Activated T-cell treated with anti-CD3 and anti-CD28 coated beads for 4 hours (primary cell): ENCODE measurements around the gene FMN2.

Source experiments
- DNase-seq: peaks from one replicate; pipeline ENCODE4 v3.0.0-alpha.2; 2020

Gene FMN2

GRCh38 chr1:240091614-240092300 is at the start of gene FMN2:
TSS of gene FMN2 (plus strand) at chr1:240091883. CDS start at chr1:240092110, 227 bp downstream.
- DNase-seq, result no peak

- no peak for DNase-seq
These were observed 47.1 kb upstream of the FMN2 start for GRCh38 chr1:240044620-240045019.

GRCh38 chr1:240046000-240046399 is 45.7 kb upstream of the FMN2 start:
- DNase-seq, result no peak

GRCh38 chr1:240054109-240054701 is 37.5 kb upstream of the FMN2 start:
- no peak for DNase-seq

GRCh38 chr1:240055936-240056335 is 35.7 kb upstream of the FMN2 start:
- DNase-seq, result no peak

- DNase-seq, result no peak
These were observed 35.3 kb upstream of the FMN2 start for GRCh38 chr1:240056350-240056749.

GRCh38 chr1:240058049-240058448 is 33.6 kb upstream of the FMN2 start:
- no peak for DNase-seq

- no peak for DNase-seq
These were observed 22.7 kb upstream of the FMN2 start for GRCh38 chr1:240068961-240069360.

- no peak for DNase-seq
These were observed 21.5 kb upstream of the FMN2 start for GRCh38 chr1:240070188-240070587.

GRCh38 chr1:240073097-240073496 is 18.6 kb upstream of the FMN2 start:
- DNase-seq, result no peak

- DNase-seq, result no peak
These were observed 17.3 kb upstream of the FMN2 start for GRCh38 chr1:240074422-240074821.

GRCh38 chr1:240074908-240075307 is 16.8 kb upstream of the FMN2 start:
- DNase-seq, result no peak

GRCh38 chr1:240084337-240084736 is 7.3 kb upstream of the FMN2 start:
- no peak for DNase-seq

- no peak for DNase-seq
These were observed 6.9 kb upstream of the FMN2 start for GRCh38 chr1:240084749-240085148.

GRCh38 chr1:240086726-240087125 is 5.0 kb upstream of the FMN2 start:
- no peak for DNase-seq

- no peak for DNase-seq
These were observed 1.7 kb upstream of the FMN2 start for GRCh38 chr1:240090014-240090413.

GRCh38 chr1:240090957-240091600 is 604 bp upstream of the FMN2 start:
- DNase-seq, result no peak

- DNase-seq, result no peak
These were observed 827 bp downstream of the FMN2 start for GRCh38 chr1:240092301-240093119.

GRCh38 chr1:240093120-240093961 is 1.7 kb downstream of the FMN2 start:
- no peak for DNase-seq

- no peak for DNase-seq
These were observed 2.5 kb downstream of the FMN2 start for GRCh38 chr1:240094041-240094722.

GRCh38 chr1:240096974-240097373 is 5.3 kb downstream of the FMN2 start:
- DNase-seq, result no peak

- DNase-seq, result no peak
These were observed 6.9 kb downstream of the FMN2 start for GRCh38 chr1:240098534-240098933.
